Stimulated activated CD4-positive, alpha-beta T cell treated with anti-CD3 and anti-CD28 coated beads, Interleukin-15, amount 100 ng/mL, for 1 hour (primary cell): Measurements from ENCODE around the gene RASGRF1.
"Not testable (repeated sequence)": the region's sequence is repeated elsewhere in the genome, so short reads cannot be mapped to it uniquely, and the experiment has no call there.

Experiments
- DNase-seq, 2 donors: peaks; one replicate each; pipeline ENCODE4 v3.0.0-alpha.2; 2020; ENCODE audit warnings: low read depth in 1 of 2, low spot score in 1 of 2

RASGRF1 gene

DNA sequence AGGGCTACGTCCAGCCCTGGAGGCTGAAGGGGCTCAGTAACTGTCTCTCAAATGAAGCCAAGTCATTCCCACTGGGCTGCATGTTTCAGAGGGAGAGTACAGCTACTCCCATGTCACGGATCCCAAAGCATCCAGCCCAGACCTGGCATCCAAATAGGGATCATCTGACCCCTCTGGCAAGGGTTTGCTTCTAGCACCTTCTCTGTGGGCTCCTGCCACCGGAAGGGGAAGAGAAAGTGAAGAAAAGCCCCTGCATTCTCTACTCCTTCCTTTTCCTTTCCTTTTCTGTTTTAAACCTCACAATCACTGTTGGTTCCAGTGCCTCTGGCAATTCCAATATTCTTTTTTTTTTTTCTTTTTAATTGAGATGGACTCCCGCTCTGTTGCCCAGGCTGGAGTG, 81.2 kb downstream of the RASGRF1 start:
- DNase-seq: no peak

- DNase-seq: no peak
Measured at GRCh38 chr15:79008659-79009058, 81.9 kb downstream of the RASGRF1 start.

DNA sequence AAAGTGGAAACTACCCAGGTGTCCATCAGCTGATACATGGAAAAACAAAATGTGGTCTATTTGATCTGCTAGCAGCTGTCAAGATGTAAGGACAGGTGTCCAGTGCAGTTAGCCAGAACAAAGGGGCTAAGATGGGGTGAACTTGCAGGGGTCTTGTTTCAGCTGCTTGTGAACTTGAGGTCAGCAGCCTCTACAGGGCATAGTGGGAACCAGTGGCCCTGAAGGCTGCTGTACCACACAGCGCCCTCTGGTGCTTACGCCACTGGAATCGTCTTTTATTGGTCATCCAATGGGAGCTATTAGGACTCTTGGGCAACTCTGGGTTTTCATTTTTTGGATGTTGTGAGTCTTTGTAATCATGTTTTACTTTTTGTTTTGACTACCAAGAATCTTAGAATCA, 83.5 kb downstream of the RASGRF1 start:
- no peak for DNase-seq

DNA sequence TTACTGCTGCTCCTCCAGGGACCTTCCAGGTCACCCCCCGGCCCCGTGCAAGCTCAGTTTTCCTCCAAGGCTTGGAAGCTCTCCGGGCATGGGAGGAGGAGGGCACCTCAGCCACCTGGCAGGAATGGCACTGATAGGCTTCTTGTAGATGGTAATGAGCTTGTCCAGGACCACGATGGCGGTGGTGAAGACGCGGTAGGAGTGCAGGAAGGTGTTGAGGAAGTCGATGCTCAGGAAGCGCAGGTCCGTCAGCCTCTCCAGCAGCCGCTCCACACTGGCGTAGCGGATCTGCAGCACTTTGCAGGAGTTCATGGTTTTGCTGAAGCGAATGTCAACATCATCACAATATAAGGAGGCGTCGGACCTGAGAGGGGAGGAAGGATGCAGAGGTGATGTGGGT, 84.5 kb downstream of the RASGRF1 start:
- no peak for DNase-seq

DNA sequence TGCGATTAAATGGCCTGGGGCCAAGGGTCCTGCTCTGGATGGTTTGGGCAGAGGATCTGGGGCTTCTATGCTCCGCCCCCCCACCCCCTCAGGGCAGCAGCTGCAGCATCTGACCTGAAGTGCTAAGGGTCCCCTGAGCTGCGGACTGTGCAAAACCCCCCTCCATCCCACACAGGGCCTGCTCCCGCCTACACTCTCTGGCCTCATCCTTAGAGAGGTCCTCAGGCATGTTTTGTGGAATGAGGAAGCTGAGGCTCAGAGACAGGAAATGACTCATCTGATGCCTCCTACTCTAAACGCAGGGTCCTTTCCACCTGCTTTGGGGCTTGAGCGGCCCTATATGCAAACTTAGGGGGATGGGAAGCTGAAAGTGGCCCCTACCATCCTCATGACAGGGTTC, 86.2 kb downstream of the RASGRF1 start:
- DNase-seq: no peak

- no peak for DNase-seq
Measured at GRCh38 chr15:79003896-79004295, 86.7 kb downstream of the RASGRF1 start.

DNA sequence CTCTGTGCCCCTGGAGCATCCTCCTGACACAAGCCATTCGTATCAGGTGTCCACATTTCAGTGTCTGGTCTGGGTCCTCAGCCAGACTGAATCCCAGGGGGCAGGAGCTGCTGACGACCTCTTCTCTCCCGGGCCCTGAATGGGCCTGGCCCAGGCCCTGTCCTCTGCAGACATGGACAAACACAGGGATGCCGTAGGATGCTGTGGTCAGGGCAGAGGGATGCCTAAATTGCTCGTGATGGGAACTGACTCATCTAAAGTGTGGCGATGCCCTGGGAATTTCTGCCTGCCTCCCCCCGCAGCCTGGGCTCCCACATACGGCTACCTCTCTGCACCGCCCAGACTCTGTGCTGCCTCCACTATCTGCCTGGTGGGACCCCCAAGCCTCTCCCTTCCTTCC, 87.3 kb downstream of the RASGRF1 start:
- no peak for DNase-seq

GRCh38 chr15:79002581-79002980, 88.0 kb downstream of the RASGRF1 start:
- DNase-seq: no peak

- no peak for DNase-seq
Measured at GRCh38 chr15:78999636-79000035, 90.9 kb downstream of the RASGRF1 start.

DNA sequence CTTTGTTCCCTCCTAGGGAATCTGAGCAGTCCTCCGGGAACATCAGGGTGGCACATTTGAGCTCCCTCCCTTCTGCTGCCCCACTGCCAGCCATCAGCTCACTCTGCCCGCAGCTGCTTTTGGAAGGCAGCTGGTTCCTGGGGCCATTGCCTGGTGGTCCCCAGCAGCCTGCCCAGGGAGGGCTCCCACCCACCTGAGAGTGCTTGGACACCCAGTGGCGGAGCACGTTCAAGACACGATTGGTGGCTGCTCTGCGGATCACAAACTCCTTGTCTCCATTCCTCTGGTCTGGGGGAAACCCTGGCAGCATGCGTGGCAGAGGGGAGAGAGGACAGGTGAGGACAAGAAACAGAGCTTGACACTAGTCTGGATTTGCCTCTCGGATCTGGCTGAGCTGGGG, 92.1 kb downstream of the RASGRF1 start:
- no peak for DNase-seq

DNA sequence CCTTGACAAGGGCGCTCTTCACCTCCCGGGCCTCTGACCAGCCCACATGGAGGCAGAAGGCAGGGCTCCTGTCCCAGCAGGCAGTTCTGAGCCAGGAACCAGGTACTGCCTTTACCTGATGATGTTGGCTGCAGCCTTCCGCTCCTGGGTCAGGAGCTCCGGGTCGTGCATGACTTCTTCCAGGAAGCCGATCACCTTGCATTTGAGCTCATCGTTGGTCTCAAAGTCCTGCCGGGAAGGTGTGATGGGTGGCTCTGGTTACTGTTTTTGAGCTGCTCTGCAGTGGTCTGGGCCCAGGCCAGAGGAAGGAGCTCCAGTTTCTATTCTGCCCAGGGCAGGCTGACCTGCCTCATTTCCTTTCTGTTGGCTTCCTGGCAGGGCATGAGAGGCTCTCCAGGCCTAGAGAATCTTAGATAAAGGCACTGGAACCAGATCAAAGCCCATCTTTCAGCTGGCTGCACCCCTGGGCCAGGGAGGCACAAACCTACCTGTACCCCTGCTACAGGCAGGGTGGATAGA, 92.5 kb downstream of the RASGRF1 start:
- DNase-seq: no peak

DNA sequence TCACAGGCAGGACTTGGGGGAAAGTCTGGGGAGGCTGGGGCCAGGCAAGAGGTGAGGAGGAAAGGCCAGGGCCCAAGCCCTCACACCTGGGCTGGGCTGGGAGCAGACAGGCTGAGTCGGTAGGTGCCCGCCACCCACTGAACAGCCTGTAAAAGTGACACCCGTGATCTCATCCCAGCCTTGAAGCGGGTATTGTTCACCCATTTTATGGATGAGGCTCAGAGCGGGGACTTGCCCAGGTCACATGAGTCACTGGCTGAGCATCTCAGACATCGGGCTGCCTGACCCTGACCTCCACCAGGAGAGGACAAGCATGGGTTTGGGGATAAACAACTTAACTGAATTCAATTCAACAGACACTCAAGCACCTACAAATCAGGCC, 93.7 kb downstream of the RASGRF1 start:
- DNase-seq: no peak

- no peak for DNase-seq
Measured at GRCh38 chr15:78995921-78996893, 94.4 kb downstream of the RASGRF1 start.

GRCh38 chr15:78995161-78995560, 95.4 kb downstream of the RASGRF1 start:
- DNase-seq: not testable (repeated sequence)

DNA sequence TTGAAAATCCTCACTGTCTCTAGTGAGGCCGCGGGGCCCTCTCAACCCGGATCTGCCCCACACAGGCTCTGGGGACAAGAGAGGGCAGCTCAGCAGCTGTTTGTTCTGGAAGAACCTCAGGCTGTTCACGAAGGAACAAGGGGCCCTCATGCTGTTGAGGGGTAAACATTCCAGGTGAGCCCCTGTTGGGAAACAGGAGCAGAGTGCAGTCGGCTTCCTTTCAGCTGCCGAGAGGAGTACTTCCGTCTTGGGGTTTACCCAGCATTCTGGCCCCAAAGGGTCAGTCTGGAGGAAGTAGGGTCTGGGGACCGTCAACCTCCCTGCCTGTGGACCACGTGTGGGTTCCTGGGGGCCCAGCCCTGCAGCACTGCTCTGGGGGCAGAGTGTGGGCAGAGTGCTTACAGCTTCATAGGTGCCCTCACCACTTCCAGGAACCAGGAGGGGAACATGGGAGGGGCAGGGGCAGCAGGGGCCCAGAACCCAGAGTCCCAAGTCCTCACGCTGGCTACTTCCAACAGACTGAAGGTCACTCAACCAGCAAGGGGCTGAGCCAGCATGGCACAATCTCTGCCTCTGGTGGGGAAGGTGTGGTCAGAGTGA, 96.5 kb downstream of the RASGRF1 start:
- DNase-seq: no peak

GRCh38 chr15:78993257-78993930, 97.2 kb downstream of the RASGRF1 start:
- DNase-seq: no peak

DNA sequence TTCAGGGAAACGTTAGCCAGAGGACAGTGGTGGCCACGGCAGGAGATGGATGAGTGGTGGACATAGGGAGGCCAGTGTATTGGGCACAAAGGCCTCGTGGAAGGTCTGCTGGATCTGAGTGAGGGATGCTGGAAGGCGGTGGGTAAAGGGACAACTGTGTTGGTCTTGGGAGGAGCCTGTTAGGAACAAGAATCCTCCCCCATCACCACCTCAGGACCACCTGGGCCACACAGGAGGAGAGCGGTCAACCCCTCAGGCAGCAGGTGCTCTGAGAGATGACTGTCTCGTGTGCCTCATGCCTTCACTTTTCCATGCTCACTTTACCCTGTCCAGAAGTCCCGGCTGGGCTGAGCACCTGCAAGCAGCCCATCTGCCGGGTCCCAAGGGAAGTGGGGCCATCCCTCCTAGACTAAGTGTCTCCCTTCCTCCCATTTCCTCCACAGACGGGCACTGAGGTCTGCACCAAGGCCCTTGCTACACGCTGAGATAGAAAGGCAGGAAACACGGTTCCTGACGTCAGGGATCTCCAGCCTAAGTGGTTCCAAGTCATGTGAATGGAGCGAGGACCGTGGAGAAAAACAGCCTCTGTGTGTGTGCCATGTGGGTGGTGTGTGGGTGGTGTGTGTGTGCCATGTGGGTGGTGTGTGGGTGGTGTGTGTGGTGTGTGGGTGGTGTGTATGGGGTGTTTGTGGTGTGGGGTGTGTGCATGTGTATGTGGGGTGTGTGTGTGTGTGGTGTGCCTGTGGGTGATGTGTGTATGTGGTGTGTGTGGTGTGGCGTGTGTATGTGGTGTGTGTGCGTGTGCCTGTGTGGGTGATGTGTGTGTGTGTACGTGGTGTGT, 97.9 kb downstream of the RASGRF1 start:
- no peak for DNase-seq

DNA sequence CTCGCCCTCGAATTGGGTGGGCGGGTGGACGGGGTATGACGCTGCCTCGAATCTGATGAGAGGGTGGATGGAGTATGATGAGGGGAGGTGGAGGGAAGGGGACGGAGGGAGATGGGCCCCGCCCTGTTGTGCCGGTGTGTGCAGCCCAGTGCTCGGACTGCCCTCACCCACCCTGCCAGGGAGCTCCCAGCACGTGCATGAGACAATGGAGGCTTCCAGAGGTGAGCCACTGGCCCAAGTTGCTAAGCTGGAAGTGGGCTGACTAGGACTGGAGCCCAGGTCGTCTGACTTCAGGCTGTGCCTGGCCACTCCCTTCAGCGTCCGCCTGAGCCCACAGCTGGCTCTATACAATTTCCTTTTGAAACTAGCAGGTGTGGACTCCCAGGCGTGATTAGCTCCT, 98.7 kb downstream of the RASGRF1 start:
- no peak for DNase-seq

DNA sequence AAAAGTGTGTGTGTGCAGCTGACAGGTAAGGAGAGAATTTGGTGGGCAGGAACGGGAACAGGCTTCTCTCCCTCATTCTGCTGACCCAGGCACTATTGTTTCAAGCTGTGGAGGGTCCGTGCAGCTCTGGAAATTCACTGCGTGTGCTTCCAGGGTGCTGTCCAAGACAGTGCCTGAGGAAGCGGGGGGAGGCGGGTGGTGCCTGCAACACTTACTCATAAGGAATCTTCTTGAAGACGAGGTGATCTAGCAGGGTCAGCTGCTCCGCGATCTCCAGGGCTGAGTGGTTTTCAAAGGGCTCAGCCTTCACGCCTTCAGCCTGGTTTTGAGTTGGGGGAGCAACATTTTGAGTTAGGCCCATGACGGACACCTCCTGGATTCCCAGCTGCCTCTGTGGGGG, 99.1 kb downstream of the RASGRF1 start:
- no peak for DNase-seq

DNA sequence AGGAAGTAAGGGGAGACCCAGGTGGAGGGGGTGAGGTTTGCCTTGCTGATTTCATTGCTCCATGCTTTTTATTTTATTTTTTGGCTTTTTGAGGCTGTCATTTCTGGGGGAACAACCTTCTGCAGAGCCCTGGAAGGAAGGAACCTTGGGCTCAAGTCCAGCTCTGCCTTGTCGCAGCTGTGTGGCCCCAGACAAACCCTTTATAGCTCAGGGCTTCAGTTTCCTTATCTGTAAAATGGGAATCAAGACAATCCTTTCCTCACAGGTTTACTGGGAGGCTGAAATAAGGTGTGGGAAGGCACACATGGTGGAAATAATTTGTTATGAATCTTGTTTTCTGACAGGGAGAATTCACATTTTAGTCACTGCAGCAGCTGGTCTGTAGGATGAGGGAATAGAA, 100.3 kb downstream of the RASGRF1 start:
- no peak for DNase-seq

DNA sequence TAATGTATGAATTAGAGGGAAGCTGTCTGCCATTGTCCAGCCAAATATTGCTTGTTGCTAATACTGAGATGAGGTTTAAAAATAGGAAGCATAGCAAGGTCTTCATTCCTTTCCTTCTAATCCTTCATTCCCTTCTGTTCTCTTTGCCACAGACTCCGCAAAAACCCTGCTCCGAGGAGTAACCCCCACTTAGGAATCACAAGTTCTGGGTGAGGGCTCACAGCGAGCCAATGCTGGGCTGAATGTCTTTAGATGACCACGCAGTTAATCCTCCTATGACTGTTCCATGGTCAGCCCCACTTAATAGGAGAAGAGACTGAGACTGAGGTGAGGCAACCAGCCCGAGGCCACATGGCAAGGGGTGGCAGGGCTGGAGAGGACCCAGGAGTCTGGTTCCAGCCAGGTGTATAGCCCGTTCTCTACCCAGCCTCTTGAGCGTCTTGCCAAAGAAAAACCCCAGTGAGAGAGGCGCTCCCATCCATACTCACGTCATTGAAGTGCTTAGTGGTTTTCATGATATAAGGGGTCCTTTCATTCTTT, 100.8 kb downstream of the RASGRF1 start:
- no peak for DNase-seq
